DOHH2 (cell line): ENCODE measurements around the gene RASA3.

Source experiments
- H3F3A ChIP-seq: fragments of 200-600 bp; sonication (generic), shearing (Covaris generic); 2 replicates; pipeline ENCODE4 v1.6.0; 2016; ENCODE audit warnings: antibody characterized with exemption, mild to moderate bottlenecking; ENCODE audit not compliant: control insufficient read depth, insufficient read depth
- H3K27ac ChIP-seq: fragments of 200-600 bp; sonication (generic); 2 replicates; pipeline ENCODE4 v1.5.1; 2014; ENCODE audit warnings: low read depth, mild to moderate bottlenecking, low read length, moderate library complexity
- H3K27me3 ChIP-seq: fragments of 200-600 bp; sonication (generic); 2 replicates; pipeline ENCODE4 v1.6.1; 2014; ENCODE audit warnings: mild to moderate bottlenecking, low read length, mixed read lengths; ENCODE audit not compliant: control insufficient read depth
- H3K36me3 ChIP-seq: fragments of 200-600 bp; sonication (generic); 2 replicates; pipeline ENCODE4 v1.6.1; 2014; ENCODE audit warnings: mild to moderate bottlenecking, low read length, moderate library complexity, mixed read lengths; ENCODE audit not compliant: control insufficient read depth
- H3K4me1 ChIP-seq: fragments of 200-600 bp; sonication (generic); 2 replicates; pipeline ENCODE4 v1.6.1; 2014; ENCODE audit warnings: mild to moderate bottlenecking, low read length, mixed read lengths; ENCODE audit not compliant: control insufficient read depth
- H3K4me2 ChIP-seq: fragments of 200-600 bp; sonication (generic); 2 replicates; pipeline ENCODE4 v1.6.0; 2014; ENCODE audit warnings: mild to moderate bottlenecking, low read length, moderate library complexity
- H3K4me3 ChIP-seq: fragments of 200-600 bp; sonication (generic); 2 replicates; pipeline ENCODE4 v1.5.1; 2014; ENCODE audit warnings: mild to moderate bottlenecking, low read length, mixed read lengths
- H3K79me2 ChIP-seq: fragments of 200-600 bp; sonication (generic); 2 replicates; pipeline ENCODE4 v1.6.1; 2014; ENCODE audit warnings: mild to moderate bottlenecking, low read length, mixed read lengths; ENCODE audit not compliant: control insufficient read depth
- H3K9me2 ChIP-seq: fragments of 200-600 bp; sonication (generic); replicated peaks from 2 replicates; pipeline ENCODE4 v1.6.1; 2014; ENCODE audit warnings: mild to moderate bottlenecking, low read length, mixed read lengths; ENCODE audit not compliant: control insufficient read depth
- H3K9me3 ChIP-seq: fragments of 200-600 bp; sonication (generic); 2 replicates; pipeline ENCODE4 v1.6.1; 2014; ENCODE audit warnings: antibody characterized with exemption, low read length, mixed read lengths; ENCODE audit not compliant: control insufficient read depth, insufficient read depth
- H4K20me1 ChIP-seq: fragments of 200-600 bp; sonication (generic); 2 replicates; pipeline ENCODE4 v1.6.0; 2014; ENCODE audit warnings: low read depth, mild to moderate bottlenecking, antibody characterized with exemption, low read length, moderate library complexity; ENCODE audit not compliant: control insufficient read depth, insufficient read depth
- CTCF ChIP-seq: fragments of 200-600 bp; sonication (generic); IDR thresholded peaks from one replicate; pipeline ENCODE4 v1.5.1; 2014; ENCODE audit warnings: antibody characterized with exemption, mild to moderate bottlenecking, low read depth, low read length; ENCODE audit not compliant: poor library complexity, severe bottlenecking
- EZH2phosphoT487 ChIP-seq: fragments of 200-600 bp; sonication (generic); IDR thresholded peaks from 2 replicates; pipeline ENCODE4 v1.6.1; 2017; ENCODE audit warnings: borderline replicate concordance, mild to moderate bottlenecking, antibody characterized with exemption, low read length, moderate library complexity, mixed read lengths

RASA3 gene

GRCh38 chr13:114174529-114174961 lies 42.1 kb upstream of the RASA3 start:
- Histone ChIP-seq H3K79me2 (no peaks in the 10 kb centered on the region), H4K20me1 (no peaks in the 10 kb centered on the region), H3K4me1 (no peaks in the 10 kb centered on the region), H3K27ac (no peak overlapping the region), H3K36me3 (no peaks in the 10 kb centered on the region), H3K9me3 (peaks cover 7% of the 10 kb centered on the region), H3K4me2 (no peak overlapping the region), H3K4me3 (no peak overlapping the region), H3K9me2 (no peaks in the 10 kb centered on the region), H3F3A (no peaks in the 10 kb centered on the region), H3K27me3 (no peaks in the 10 kb centered on the region)
- TF ChIP-seq EZH2phosphoT487, result no peak

- no peaks in the 10 kb centered on the region for H4K20me1 ChIP-seq
- H3K9me3 ChIP-seq, result peaks cover 7% of the 10 kb centered on the region
- no peaks in the 10 kb centered on the region for H3K79me2 ChIP-seq
- H3K27ac ChIP-seq, result no peak overlapping the region
- 0 out of 2 replicates have a peak, but pooled peaks cover 6% of the 10 kb centered on the region for H3K27me3 ChIP-seq
- H3K4me1 ChIP-seq, result no peaks in the 10 kb centered on the region
- no peaks in the 10 kb centered on the region for H3K9me2 ChIP-seq
- no peak overlapping the region for H3K4me3 ChIP-seq
- TF ChIP-seq CTCF, result no peak
- TF ChIP-seq EZH2phosphoT487, result no peak
- H3K36me3 ChIP-seq, result no peaks in the 10 kb centered on the region
- no peak overlapping the region for H3K4me2 ChIP-seq
- no peaks in the 10 kb centered on the region for H3F3A ChIP-seq
These were observed 41.3 kb upstream of the RASA3 start for GRCh38 chr13:114173745-114174144.

- H3K9me3 ChIP-seq, result peaks cover 7% of the 10 kb centered on the region
- H3F3A ChIP-seq, result no peaks in the 10 kb centered on the region
- no peaks in the 10 kb centered on the region for H3K4me1 ChIP-seq
- no peaks in the 10 kb centered on the region for H4K20me1 ChIP-seq
- TF ChIP-seq EZH2phosphoT487, result no peak
- no peak for TF ChIP-seq CTCF
- H3K27ac ChIP-seq, result no peak overlapping the region
- no peaks in the 10 kb centered on the region for H3K36me3 ChIP-seq
- no peaks in the 10 kb centered on the region for H3K79me2 ChIP-seq
- H3K9me2 ChIP-seq, result no peaks in the 10 kb centered on the region
- H3K4me3 ChIP-seq, result no peak overlapping the region
- H3K27me3 ChIP-seq, result 0 out of 2 replicates have a peak, but pooled peaks cover 6% of the 10 kb centered on the region
- H3K4me2 ChIP-seq, result no peak overlapping the region
These were observed 40.8 kb upstream of the RASA3 start for GRCh38 chr13:114173272-114173671.

GRCh38 chr13:114167885-114168284 lies 35.5 kb upstream of the RASA3 start:
- Histone ChIP-seq H3K27ac (no peak overlapping the region), H3K27me3 (0 out of 2 replicates have a peak, but pooled peaks cover 8% of the 10 kb centered on the region), H3K9me3 (no peaks in the 10 kb centered on the region), H3K9me2 (no peaks in the 10 kb centered on the region), H3K4me3 (no peak overlapping the region), H3F3A (no peaks in the 10 kb centered on the region), H4K20me1 (no peaks in the 10 kb centered on the region), H3K4me1 (no peaks in the 10 kb centered on the region), H3K4me2 (no peak overlapping the region), H3K36me3 (no peaks in the 10 kb centered on the region), H3K79me2 (no peaks in the 10 kb centered on the region)
- TF ChIP-seq CTCF, result no peak
- TF ChIP-seq EZH2phosphoT487, result no peak
